ENCODE results near the gene INSR. TPM values are rescaled to one million over a fixed set of nuclear protein-coding genes. Genes with fewer than 3 reads are reported as not detected.

The INSR gene
- 1 to 10 TPM in 1 of 2 experiments, under 1 TPM in 1; 0.87 to 1.0 TPM for total RNA-seq

DNA sequence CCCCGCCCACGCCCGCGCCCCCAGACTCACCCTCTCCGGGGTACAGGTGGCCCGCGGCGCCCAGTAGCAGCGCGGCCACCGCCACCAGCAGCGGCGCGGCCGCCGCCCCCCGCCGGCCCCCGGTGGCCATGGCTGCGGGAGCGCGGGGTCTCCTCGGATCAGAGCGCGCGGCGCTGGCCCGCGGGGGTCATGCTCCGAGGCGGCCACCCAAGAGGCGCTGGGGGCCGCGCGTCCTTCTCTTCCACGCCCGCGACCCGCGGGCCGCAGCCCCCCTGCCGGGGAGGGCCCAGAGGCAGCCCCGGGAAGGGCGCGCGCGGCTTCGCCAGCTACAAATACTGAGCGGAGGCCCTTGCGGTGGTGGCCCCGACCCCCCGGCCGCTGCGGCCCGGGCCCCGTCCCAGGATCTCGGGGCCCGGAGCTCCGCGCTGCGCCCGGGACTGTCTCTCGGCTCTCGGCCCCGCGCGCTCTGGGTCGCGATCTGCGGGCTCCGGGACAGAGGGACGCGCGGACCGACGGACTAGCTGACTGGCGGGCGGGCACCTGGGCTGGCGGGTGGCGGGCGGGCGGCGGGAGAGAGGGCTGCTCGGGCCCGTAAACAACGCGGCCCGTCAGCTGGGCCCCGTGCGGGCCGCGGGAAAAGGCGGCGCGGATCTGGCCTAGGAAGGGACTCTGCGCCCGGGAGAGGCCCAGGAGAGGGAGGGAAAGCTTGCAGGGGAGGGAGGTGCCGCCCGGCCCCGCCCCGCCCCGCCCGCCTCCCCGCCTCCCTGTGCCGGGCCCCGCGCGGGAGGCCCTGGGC lies at the start of gene INSR:
Gene INSR, minus strand, starts transcription at position 653 of the 796 bp plus-strand sequence. Its CDS starts 523 bp downstream, at position 130.
- Mint-ChIP-seq H3K4me3 (peak within 1 kb of the TSS; percentile 68), H3K9me3 (no peaks in the 10 kb centered on the region), H3K4me1 (ENCODE audit: low read depth) (peaks cover 5% of the 10 kb centered on the region), H3K27ac (no peak within 1 kb of the TSS), H3K27me3 (peaks cover 41% of the 10 kb centered on the region), H3K36me3 (ENCODE audit: low read depth) (no peaks in the 10 kb centered on the region)
- POLR2A ChIA-PET: no interaction called here
- intact Hi-C loops (cut with micrococcal nuclease): no loop called here
- TF ChIP-seq, protein P1, sequence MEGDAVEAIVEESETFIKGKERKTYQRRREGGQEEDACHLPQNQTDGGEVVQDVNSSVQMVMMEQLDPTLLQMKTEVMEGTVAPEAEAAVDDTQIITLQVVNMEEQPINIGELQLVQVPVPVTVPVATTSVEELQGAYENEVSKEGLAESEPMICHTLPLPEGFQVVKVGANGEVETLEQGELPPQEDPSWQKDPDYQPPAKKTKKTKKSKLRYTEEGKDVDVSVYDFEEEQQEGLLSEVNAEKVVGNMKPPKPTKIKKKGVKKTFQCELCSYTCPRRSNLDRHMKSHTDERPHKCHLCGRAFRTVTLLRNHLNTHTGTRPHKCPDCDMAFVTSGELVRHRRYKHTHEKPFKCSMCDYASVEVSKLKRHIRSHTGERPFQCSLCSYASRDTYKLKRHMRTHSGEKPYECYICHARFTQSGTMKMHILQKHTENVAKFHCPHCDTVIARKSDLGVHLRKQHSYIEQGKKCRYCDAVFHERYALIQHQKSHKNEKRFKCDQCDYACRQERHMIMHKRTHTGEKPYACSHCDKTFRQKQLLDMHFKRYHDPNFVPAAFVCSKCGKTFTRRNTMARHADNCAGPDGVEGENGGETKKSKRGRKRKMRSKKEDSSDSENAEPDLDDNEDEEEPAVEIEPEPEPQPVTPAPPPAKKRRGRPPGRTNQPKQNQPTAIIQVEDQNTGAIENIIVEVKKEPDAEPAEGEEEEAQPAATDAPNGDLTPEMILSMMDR (IDR thresholded peaks at IDR 0.05): no peak
- ATAC-seq (peak; percentile 95), DNase-seq (peak; percentile 57)
- CTCF ChIA-PET: interaction anchor here (0.7 to 1.4 kb wide), 2 partner anchors 46 to 48 kb away, joined by 3 to 4 read pairs; no protein-coding TSS in a partner anchor

DNA sequence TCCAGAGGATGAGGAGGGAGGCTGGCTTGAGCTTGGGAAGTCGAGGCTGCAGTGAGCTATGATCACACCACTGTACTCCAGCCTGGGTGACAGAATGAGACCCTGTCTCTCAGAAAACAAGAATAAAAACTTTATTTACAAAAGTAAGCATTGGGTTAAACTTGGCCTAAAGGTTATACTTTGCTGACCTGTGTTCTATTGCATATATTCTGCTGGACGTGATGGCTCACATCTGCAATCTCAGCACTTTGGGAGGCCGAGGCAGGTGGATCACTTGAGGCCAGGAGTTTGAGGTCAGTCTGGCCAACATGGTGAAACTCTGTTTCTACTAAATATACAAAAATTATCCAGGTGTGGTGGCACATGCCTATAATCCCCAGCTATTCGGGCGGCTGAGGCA lies 47.9 kb upstream of the INSR start:
- POLR2A ChIA-PET: no interaction called here
- H3K27ac Mint-ChIP-seq: no peak overlapping the region
- no peaks in the 10 kb centered on the region for H3K9me3 Mint-ChIP-seq
- no peak for DNase-seq
- CTCF ChIA-PET: interaction anchor here (0.7 to 4.5 kb wide), 10 partner anchors 12 to 393 kb away, joined by 3 to 57 read pairs (median 7); partner anchors contain the start of gene INSR
- H3K4me1 Mint-ChIP-seq (ENCODE audit: low read depth): peaks cover 44% of the 10 kb centered on the region
- H3K4me3 Mint-ChIP-seq: no peak overlapping the region
- TF ChIP-seq, protein P1 (IDR thresholded peaks at IDR 0.05): no peak
- ATAC-seq: no peak
- H3K27me3 Mint-ChIP-seq: no peaks in the 10 kb centered on the region
- H3K36me3 Mint-ChIP-seq (ENCODE audit: low read depth): no peaks in the 10 kb centered on the region
- intact Hi-C loops (cut with micrococcal nuclease): loop anchor here (5.0 kb wide), 1 partner anchor 240 kb away; no protein-coding TSS in a partner anchor

DNA sequence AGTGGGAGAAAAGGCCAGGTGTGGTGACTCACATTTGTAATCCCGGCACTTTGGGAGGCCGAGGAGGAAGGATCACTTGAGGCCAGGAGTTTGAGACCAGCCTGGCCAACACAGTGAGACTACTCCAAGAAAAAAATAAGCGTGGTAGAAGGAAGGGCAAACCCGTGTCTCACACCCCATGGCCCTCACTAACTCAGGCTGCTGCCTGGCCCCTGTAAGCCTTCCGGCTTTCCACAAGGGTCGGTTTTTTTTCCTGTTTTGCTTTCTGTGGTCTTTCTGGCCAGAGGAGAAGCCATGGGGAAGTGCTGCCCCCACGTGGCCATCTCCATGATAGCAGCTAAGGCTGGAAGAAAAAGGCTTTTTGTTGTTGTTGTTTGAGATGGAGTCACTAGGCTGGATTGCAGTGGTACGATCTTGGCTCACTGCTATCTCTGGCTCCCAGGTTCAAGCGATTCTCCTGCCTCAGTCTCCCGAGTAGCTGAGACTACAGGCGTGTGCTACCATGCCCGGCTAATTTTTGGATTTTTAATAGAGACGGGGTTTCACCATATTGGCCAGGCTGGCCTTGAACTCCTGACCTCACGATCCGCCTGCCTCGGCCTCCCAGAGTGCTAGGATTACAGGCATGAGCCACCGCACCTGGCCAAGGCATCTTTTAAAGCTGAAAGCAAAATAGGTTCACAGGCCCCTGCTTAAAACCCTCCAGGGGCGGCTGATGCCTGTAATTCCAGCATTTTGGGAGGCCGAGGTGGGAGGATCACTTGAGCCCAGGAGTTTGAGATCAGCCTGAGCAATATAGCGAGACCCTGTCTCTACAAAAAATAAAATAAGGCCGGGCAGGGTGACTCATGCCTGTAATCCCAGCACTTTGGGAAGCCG lies 47.0 kb upstream of the INSR start:
- Mint-ChIP-seq H3K4me3 (peak overlapping the region; percentile 17), H3K27me3 (no peaks in the 10 kb centered on the region)
- POLR2A ChIA-PET: interaction anchor here (0.5 to 0.9 kb wide), 2 partner anchors 239 to 255 kb away, joined by 3 read pairs; no protein-coding TSS in a partner anchor

DNA sequence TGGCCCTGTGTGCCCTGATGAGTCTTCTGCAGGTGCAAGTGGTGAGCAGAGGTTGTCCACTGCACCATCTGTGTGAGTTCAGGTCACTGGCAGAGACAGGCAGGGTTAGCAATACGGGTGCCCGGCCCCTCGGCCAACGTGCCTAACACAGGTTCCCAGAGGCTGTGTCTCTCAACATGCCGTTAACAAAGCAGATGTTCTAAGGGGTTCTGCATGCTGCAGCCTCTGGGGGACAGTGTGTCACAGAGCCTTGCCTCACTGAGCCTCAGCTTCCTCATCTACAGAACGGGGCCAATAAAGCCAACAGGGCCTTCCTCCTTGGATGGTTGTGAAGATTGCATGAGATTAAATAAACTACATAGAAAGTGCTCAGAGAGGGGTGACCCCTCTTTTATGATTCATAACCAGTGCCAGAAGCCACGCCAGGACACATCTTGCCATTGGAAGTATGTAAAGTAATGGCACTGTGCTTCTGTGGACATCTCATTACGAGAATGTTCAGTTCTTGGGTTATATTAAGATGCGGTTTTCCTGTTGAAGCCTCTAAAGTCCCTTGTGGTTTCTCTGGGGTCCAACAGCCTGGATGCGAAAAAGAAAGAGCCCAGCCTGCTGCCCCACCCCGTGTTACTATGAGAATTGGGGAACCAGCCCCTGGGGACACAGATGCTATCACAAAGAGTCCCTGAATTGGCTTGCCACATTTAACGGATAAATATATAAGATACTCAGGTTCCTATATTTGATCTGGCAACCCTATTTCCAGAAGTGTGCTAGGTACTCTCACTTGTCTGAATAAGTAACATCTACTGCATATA lies 43.4 kb upstream of the INSR start:
- peak; percentile 88 for ATAC-seq
- Mint-ChIP-seq H3K9me3 (no peaks in the 10 kb centered on the region), H3K27ac (peak overlapping the region; percentile 15), H3K36me3 (ENCODE audit: low read depth) (no peaks in the 10 kb centered on the region), H3K4me3 (no peak overlapping the region), H3K27me3 (no peaks in the 10 kb centered on the region), H3K4me1 (ENCODE audit: low read depth) (peaks cover 21% of the 10 kb centered on the region)
- CTCF ChIA-PET: interaction anchor here (0.9 to 3.9 kb wide), 5 partner anchors 11 to 238 kb away, joined by 3 to 19 read pairs (median 7); partner anchors contain the start of gene ARHGEF18
- POLR2A ChIA-PET: no interaction called here
- TF ChIP-seq, protein P1 (IDR thresholded peaks at IDR 0.05): no peak
- intact Hi-C loops (cut with micrococcal nuclease): no loop called here
- peak; percentile 64 for DNase-seq

More for the DNA sequence above, 47.0 kb upstream of the INSR start:
- CTCF ChIA-PET: interaction anchor here (0.6 to 4.5 kb wide), 21 partner anchors 8 to 394 kb away, joined by 3 to 57 read pairs (median 4); partner anchors contain the start of genes ARHGEF18 and INSR
- Mint-ChIP-seq H3K27ac (peak overlapping the region; percentile 66), H3K9me3 (no peaks in the 10 kb centered on the region), H3K4me1 (ENCODE audit: low read depth) (peaks cover 43% of the 10 kb centered on the region), H3K36me3 (ENCODE audit: low read depth) (no peaks in the 10 kb centered on the region)
- intact Hi-C loops (cut with micrococcal nuclease): loop anchor here (1.0 to 5.0 kb wide), 2 partner anchors 192 to 239 kb away; no protein-coding TSS in a partner anchor
- ATAC-seq: peak; percentile 31
- TF ChIP-seq, protein P1 (IDR thresholded peaks at IDR 0.05): peak; percentile 95
- DNase-seq: peak; percentile 91

Measured in activated CD8-positive, alpha-beta T cell treated with anti-CD3 and anti-CD28 coated beads for 36 hours (primary cell).